Type B pancreatic cell (in vitro differentiated cells): Measurements from ENCODE around the gene UMAD1. TPM values are rescaled to one million over a fixed set of nuclear protein-coding genes. Genes with fewer than 3 reads are reported as not detected.

Experiments used
- DNase-seq: peaks from one replicate; pipeline ENCODE4 v3.0.0; 2021; ENCODE audit warnings: mixed read lengths; ENCODE audit not compliant: unreplicated experiment; ENCODE audit errors: extremely low spot score
- H3K27ac Mint-ChIP-seq: 2 replicates; pipeline ENCODE4 v1.8.0; 2021; ENCODE audit warnings: mild to moderate bottlenecking, mixed read lengths
- H3K27me3 Mint-ChIP-seq: 2 replicates; pipeline ENCODE4 v1.8.0; 2021; ENCODE audit warnings: mixed read lengths
- H3K36me3 Mint-ChIP-seq: 2 replicates; pipeline ENCODE4 v1.8.0; 2021; ENCODE audit warnings: mixed read lengths
- H3K4me1 Mint-ChIP-seq: one replicate; pipeline ENCODE4 v1.8.0; 2021; ENCODE audit warnings: mixed read lengths; ENCODE audit not compliant: unreplicated experiment
- H3K4me3 Mint-ChIP-seq: 2 replicates; pipeline ENCODE4 v1.8.0; 2021; ENCODE audit warnings: mild to moderate bottlenecking, mixed read lengths
- H3K9me3 Mint-ChIP-seq: 2 replicates; pipeline ENCODE4 v1.8.0; 2021; ENCODE audit warnings: mixed read lengths
- total RNA-seq: library from RNA; stranded (reverse); gene quantifications from 2 replicates; pipeline ENCODE4 v1.2.1, GENCODE V29; 2021; ENCODE audit warnings: low replicate concordance
- TF ChIP-seq, protein P1 (sequence below): fragments of 200-600 bp; sonication (generic); conservative IDR thresholded peaks from 2 replicates; pipeline ENCODE4 v1.5.0; 2021; ENCODE audit warnings: antibody characterized with exemption, mild to moderate bottlenecking

The UMAD1 gene
- total RNA-seq, 1 donor from 2014 or later = 9.0 TPM

DNA sequence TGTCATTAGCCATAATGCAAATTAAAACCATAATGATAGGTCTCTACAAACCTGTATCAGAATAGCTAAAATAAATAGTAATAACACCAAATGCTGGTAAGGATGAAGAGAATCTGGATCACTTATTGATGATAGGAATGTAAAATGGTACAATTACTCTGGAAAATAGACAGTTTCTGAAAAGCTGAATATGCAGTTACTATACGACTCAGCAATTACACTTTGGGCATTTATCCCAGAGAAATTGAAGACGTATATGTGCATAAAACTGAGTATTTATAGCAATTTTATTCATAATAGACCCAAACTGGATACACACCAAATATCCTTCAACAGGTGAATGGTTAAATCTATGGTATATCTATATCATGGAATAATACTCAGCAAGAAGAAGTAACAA lies 69.9 kb downstream of the UMAD1 start:
- Mint-ChIP-seq H3K27me3 (no peaks in the 10 kb centered on the region), H3K27ac (no peak overlapping the region), H3K4me1 (peaks cover 18% of the 10 kb centered on the region), H3K4me3 (no peak overlapping the region), H3K9me3 (no peaks in the 10 kb centered on the region), H3K36me3 (no peaks in the 10 kb centered on the region)
- DNase-seq = no peak
- TF ChIP-seq, protein P1, sequence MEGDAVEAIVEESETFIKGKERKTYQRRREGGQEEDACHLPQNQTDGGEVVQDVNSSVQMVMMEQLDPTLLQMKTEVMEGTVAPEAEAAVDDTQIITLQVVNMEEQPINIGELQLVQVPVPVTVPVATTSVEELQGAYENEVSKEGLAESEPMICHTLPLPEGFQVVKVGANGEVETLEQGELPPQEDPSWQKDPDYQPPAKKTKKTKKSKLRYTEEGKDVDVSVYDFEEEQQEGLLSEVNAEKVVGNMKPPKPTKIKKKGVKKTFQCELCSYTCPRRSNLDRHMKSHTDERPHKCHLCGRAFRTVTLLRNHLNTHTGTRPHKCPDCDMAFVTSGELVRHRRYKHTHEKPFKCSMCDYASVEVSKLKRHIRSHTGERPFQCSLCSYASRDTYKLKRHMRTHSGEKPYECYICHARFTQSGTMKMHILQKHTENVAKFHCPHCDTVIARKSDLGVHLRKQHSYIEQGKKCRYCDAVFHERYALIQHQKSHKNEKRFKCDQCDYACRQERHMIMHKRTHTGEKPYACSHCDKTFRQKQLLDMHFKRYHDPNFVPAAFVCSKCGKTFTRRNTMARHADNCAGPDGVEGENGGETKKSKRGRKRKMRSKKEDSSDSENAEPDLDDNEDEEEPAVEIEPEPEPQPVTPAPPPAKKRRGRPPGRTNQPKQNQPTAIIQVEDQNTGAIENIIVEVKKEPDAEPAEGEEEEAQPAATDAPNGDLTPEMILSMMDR = no peak

DNA sequence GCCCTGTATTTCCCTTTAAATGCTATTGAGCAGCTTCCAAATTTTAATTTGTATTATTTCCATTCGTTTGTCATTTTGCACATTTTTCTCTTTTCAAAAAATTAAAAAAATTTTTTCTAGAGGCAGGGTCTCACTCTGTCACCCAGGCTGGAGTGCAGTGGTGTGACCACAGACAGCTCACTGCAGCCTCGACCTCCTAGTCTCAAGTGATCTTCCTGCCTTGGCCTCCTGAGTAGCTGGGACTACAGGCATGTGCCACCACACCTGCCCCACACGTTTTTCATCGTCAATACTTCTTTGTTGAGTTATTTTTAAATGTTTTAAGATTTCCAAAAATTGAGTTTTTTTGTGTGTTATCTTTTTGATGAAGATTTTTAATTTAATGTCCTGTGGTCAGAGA lies 73.2 kb downstream of the UMAD1 start:
- Mint-ChIP-seq H3K9me3 (no peaks in the 10 kb centered on the region), H3K4me1 (peaks cover 6% of the 10 kb centered on the region), H3K4me3 (no peak overlapping the region), H3K27ac (no peak overlapping the region), H3K36me3 (no peaks in the 10 kb centered on the region), H3K27me3 (no peaks in the 10 kb centered on the region)
- TF ChIP-seq, protein P1 = no peak
- no peak for DNase-seq

DNA sequence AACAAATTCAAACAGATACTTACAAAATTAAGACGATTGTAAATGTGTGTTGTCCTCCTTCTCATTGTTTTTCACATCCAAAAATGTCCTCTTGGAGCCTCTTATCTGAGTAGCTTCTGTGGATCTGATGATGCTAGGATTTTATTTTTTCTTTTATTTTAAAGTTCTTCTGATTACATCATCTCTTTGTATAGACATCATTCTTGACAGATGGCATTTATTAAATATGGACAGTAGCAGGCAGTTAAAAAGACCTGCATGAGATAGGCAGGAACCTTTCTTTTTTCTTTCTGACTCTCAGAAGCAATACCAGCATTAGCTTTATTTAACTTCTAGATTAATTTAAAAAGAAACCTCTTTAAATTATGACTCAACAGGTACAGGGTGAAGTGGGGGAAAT lies 77.9 kb downstream of the UMAD1 start, which contains the start of gene RPA3:
TSS of gene RPA3 (minus strand) at position 116 of the 400 bp plus-strand sequence. CDS start 78,189 bp downstream, outside the sequence.
- Mint-ChIP-seq H3K36me3 (peaks cover 3% of the 10 kb centered on the region), H3K27me3 (no peaks in the 10 kb centered on the region), H3K4me1 (no peaks in the 10 kb centered on the region), H3K27ac (no peak within 1 kb of the TSS), H3K4me3 (no peak within 1 kb of the TSS), H3K9me3 (no peaks in the 10 kb centered on the region)
- TF ChIP-seq, protein P1 = no peak
- no peak for DNase-seq

DNA sequence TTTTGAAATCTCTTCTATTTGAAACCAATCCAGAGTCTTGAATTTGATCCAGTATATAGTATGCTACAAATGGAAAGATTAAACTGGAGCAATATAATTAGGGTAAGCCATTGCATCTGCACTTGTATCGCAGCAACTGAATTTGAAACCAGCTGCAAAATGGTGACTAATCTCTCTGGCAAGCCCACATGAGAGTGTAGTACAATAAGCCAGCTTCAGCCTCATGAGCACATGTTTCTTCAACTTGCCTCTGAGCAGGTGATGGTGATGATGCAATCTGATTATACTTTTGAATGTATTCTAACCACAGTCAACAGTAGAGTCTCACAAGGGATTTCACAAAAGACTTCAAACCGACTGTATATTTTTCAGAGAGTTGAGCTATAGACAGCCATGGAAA lies 78.7 kb downstream of the UMAD1 start:
- no peaks in the 10 kb centered on the region for H3K9me3 Mint-ChIP-seq
- no peak overlapping the region for H3K27ac Mint-ChIP-seq
- TF ChIP-seq, protein P1 = no peak
- no peak for DNase-seq
- H3K36me3 Mint-ChIP-seq = peaks cover 3% of the 10 kb centered on the region
- no peaks in the 10 kb centered on the region for H3K27me3 Mint-ChIP-seq
- H3K4me3 Mint-ChIP-seq = no peak overlapping the region
- no peaks in the 10 kb centered on the region for H3K4me1 Mint-ChIP-seq

DNA sequence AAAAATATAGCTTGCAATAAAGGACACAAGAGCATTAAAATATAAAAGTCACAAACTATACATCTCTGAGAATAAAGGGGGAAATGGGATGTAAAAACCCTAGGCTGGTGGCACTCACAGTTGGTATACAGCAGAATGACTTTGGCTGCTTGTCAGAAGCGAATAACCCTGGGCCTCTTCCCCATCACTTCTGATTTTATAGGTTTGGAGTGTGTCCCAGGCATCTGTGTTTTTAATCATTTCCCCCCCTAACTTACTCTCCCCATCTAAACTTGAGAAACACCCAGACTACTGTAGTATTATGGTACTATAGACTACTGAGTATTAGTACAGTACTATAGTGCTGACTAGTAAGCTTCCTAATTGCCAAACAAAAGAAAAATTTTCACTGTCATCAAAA lies 79.6 kb downstream of the UMAD1 start:
- H3K9me3 Mint-ChIP-seq = no peaks in the 10 kb centered on the region
- TF ChIP-seq, protein P1 = no peak
- peaks cover 3% of the 10 kb centered on the region for H3K36me3 Mint-ChIP-seq
- no peaks in the 10 kb centered on the region for H3K4me1 Mint-ChIP-seq
- no peak for DNase-seq
- H3K27ac Mint-ChIP-seq = no peak overlapping the region
- no peak overlapping the region for H3K4me3 Mint-ChIP-seq
- no peaks in the 10 kb centered on the region for H3K27me3 Mint-ChIP-seq
